IMR-90 (cell line): Measurements from ENCODE around the gene RAB26. TPM values are rescaled to one million over a fixed set of nuclear protein-coding genes. Genes with fewer than 3 reads are reported as not detected.
A peak's percentile ranks its signal among the peaks of the same experiment; 100 is the strongest.

Experiments used
- ATAC-seq: fragments of 200-7000 bp; cut with Tn5 transposase; 2 replicates; pipeline ENCODE4 v1.9.1; 2020; ENCODE audit warnings: low read depth, mild to moderate bottlenecking, moderate library complexity
- BruUV-seq: library from RNA; stranded (reverse); fragments of 400-500 nt; replicated peaks from 2 replicates; lab custom pipeline; 2021; lab: Mats Ljungman, UMichigan
- CTCF ChIA-PET: fragments of 300-600 bp; formaldehyde crosslinking; extraction: SDS; loops from one replicate; lab custom pipeline; 2021; ENCODE audit warnings: antibody characterized with exemption; lab: Yijun Ruan, JAX
- POLR2A ChIA-PET: fragments of 300-600 bp; sonication (Branson Sonifier 250); formaldehyde crosslinking; loops from one replicate; lab custom pipeline; 2022; ENCODE audit warnings: antibody characterized with exemption; ENCODE audit not compliant: unreplicated experiment; lab: Charles Lee
- DNase-seq: peaks from one replicate; pipeline ENCODE4 v3.0.0; 2013
- H2AFZ ChIP-seq: replicated peaks from 2 replicates; pipeline ENCODE3; 2013; ENCODE audit warnings: low read length, mild to moderate bottlenecking; ENCODE audit not compliant: poor library complexity
- H2AK5ac ChIP-seq: 2 replicates; pipeline ENCODE4 v1.6.1; 2013; ENCODE audit warnings: low read depth, low read length, inconsistent platforms
- H2AK9ac ChIP-seq: replicated peaks from 2 replicates; pipeline ENCODE3; 2013; ENCODE audit warnings: mild to moderate bottlenecking, low read depth, low read length, moderate library complexity; ENCODE audit not compliant: poor library complexity
- H2BK120ac ChIP-seq: 2 replicates; pipeline ENCODE4 v1.6.1; 2013; ENCODE audit warnings: low read depth, low read length, inconsistent platforms
- H2BK15ac ChIP-seq: 3 replicates; pipeline ENCODE4 v1.6.1; 2013; ENCODE audit warnings: low read depth, low read length, inconsistent platforms
- H2BK20ac ChIP-seq: 2 replicates; pipeline ENCODE4 v1.6.1; 2013; ENCODE audit warnings: low read depth, mild to moderate bottlenecking, inconsistent platforms, low read length, moderate library complexity
- H2BK5ac ChIP-seq: 2 replicates; pipeline ENCODE4 v1.6.1; 2013; ENCODE audit warnings: mild to moderate bottlenecking, low read depth, low read length, inconsistent platforms; ENCODE audit not compliant: poor library complexity, severe bottlenecking
- H3K14ac ChIP-seq: replicated peaks from 2 replicates; pipeline ENCODE4 v1.6.1; 2013; ENCODE audit warnings: low read depth, low read length, inconsistent platforms
- H3K18ac ChIP-seq: 2 replicates; pipeline ENCODE4 v1.6.1; 2013; ENCODE audit warnings: low read depth, low read length, control low read depth
- H3K23ac ChIP-seq: 2 replicates; pipeline ENCODE4 v1.6.1; 2013; ENCODE audit warnings: low read depth, low read length, inconsistent platforms
- H3K27ac ChIP-seq: 2 replicates; pipeline ENCODE4 v1.5.1; 2013; ENCODE audit warnings: mild to moderate bottlenecking, control low read depth, low read length; ENCODE audit not compliant: insufficient read depth
- H3K27me3 ChIP-seq: 2 replicates; pipeline ENCODE4 v1.6.1; 2013; ENCODE audit warnings: low read length; ENCODE audit not compliant: control insufficient read depth, insufficient read depth
- H3K36me3 ChIP-seq: 2 replicates; pipeline ENCODE4 v1.6.1; 2013; ENCODE audit warnings: low read length, mixed read lengths; ENCODE audit not compliant: control insufficient read depth, insufficient read depth
- H3K4ac ChIP-seq: 2 replicates; pipeline ENCODE4 v1.6.1; 2013; ENCODE audit warnings: low read depth, low read length, inconsistent platforms
- H3K4me1 ChIP-seq: 2 replicates; pipeline ENCODE4 v1.6.1; 2013; ENCODE audit warnings: low read length, mixed read lengths; ENCODE audit not compliant: control insufficient read depth, insufficient read depth
- H3K4me2 ChIP-seq: 2 replicates; pipeline ENCODE4 v1.6.1; 2013; ENCODE audit warnings: low read depth, mild to moderate bottlenecking, control low read depth, low read length, moderate library complexity
- H3K4me3 ChIP-seq: 2 replicates; pipeline ENCODE4 v1.5.1; 2013; ENCODE audit warnings: low read depth, mild to moderate bottlenecking, control low read depth, low read length, moderate library complexity; ENCODE audit not compliant: insufficient read depth
- H3K56ac ChIP-seq: 2 replicates; pipeline ENCODE4 v1.6.1; 2013; ENCODE audit warnings: low read length, inconsistent platforms; ENCODE audit not compliant: insufficient read depth; ENCODE audit errors: extremely low read depth
- H3K79me1 ChIP-seq, 2 experiments: 2 replicates each; pipeline ENCODE4 v1.6.1; 2013; ENCODE audit warnings: low read length in 2 of 2, inconsistent platforms in 1 of 2, low read depth in 1 of 2
- H3K9ac ChIP-seq: 2 replicates; pipeline ENCODE4 v1.6.1; 2013; ENCODE audit warnings: low read depth, low read length, control low read depth
- H3K9me1 ChIP-seq: 2 replicates; pipeline ENCODE4 v1.6.1; 2013; ENCODE audit warnings: low read length, inconsistent platforms; ENCODE audit not compliant: insufficient read depth
- H3K9me3 ChIP-seq: 2 replicates; pipeline ENCODE4 v1.6.1; 2013; ENCODE audit warnings: low read length; ENCODE audit not compliant: control insufficient read depth, insufficient read depth
- H4K20me1 ChIP-seq: 2 replicates; pipeline ENCODE4 v1.6.1; 2013; ENCODE audit warnings: low read length, inconsistent platforms; ENCODE audit not compliant: insufficient read depth
- H4K5ac ChIP-seq: 2 replicates; pipeline ENCODE4 v1.6.1; 2013; ENCODE audit warnings: mild to moderate bottlenecking, low read depth, low read length, control low read depth
- H4K8ac ChIP-seq, 2 experiments: 2 replicates each; pipeline ENCODE4 v1.6.1; 2013; ENCODE audit warnings: low read depth in 2 of 2, low read length in 2 of 2, control low read depth in 1 of 2, inconsistent platforms in 1 of 2
- H4K91ac ChIP-seq: 2 replicates; pipeline ENCODE4 v1.6.1; 2013; ENCODE audit warnings: low read depth, low read length, inconsistent platforms; ENCODE audit not compliant: insufficient read depth
- BHLHE40 ChIP-seq: fragments of 150-350 bp; IDR thresholded peaks from 2 replicates; pipeline ENCODE4 v1.6.1; 2016; ENCODE audit warnings: mild to moderate bottlenecking, low read depth, low read length
- CEBPB ChIP-seq: IDR thresholded peaks from 2 replicates; pipeline ENCODE4 v1.6.1; 2012; ENCODE audit warnings: low read depth, low read length, improper control_type of control experiment
- CHD1 ChIP-seq: IDR thresholded peaks from 2 replicates; pipeline ENCODE4 v1.6.1; 2012; ENCODE audit warnings: low read depth, low read length, improper control_type of control experiment
- CTCF ChIP-seq: conservative IDR thresholded peaks from 2 replicates; pipeline ENCODE4 v1.5.1; 2012; ENCODE audit warnings: mild to moderate bottlenecking, low read depth, low read length, improper control_type of control experiment
- ELK1 ChIP-seq: fragments of 150-350 bp; IDR thresholded peaks from 2 replicates; pipeline ENCODE4 v1.6.1; 2016; ENCODE audit warnings: low read depth, mild to moderate bottlenecking, low read length, moderate library complexity, borderline replicate concordance
- FOS ChIP-seq: fragments of 150-350 bp; IDR thresholded peaks from 2 replicates; pipeline ENCODE4 v1.6.1; 2016; ENCODE audit warnings: low read depth, low read length
- MAZ ChIP-seq: IDR thresholded peaks from 2 replicates; pipeline ENCODE4 v1.6.1; 2012; ENCODE audit warnings: low read depth, mild to moderate bottlenecking, low read length, improper control_type of control experiment, moderate library complexity, borderline replicate concordance
- MXI1 ChIP-seq: IDR thresholded peaks from 2 replicates; pipeline ENCODE4 v1.6.1; 2012; ENCODE audit warnings: low read depth, mild to moderate bottlenecking, low read length, moderate library complexity, borderline replicate concordance
- NFE2L2 ChIP-seq: fragments of 150-350 bp; IDR thresholded peaks from 2 replicates; pipeline ENCODE4 v1.6.1; 2016; ENCODE audit warnings: low read depth, mild to moderate bottlenecking, low read length
- POLR2A ChIP-seq: IDR thresholded peaks from 2 replicates; pipeline ENCODE4 v1.6.1; 2012; ENCODE audit warnings: mild to moderate bottlenecking, low read depth, low read length
- USF2 ChIP-seq: fragments of 150-350 bp; IDR thresholded peaks from 2 replicates; pipeline ENCODE4 v1.6.1; 2017; ENCODE audit warnings: mild to moderate bottlenecking, antibody characterized with exemption, low read length, low read depth
- whole genome bisulfite sequencing, 2 experiments: methylation state at CpG; one replicate each; pipeline versions ENCODE4 v1.1.5 to v1.1.7; 2013; ENCODE audit warnings: missing lambda C conversion rate in 2 of 2; ENCODE audit not compliant: insufficient read length in 1 of 2; ENCODE audit errors: extremely low coverage in 2 of 2; 5-methylcytosine and 5-hydroxymethylcytosine counted together
- dilution Hi-C: fragments of 300-500 bp; cut with HindIII; formaldehyde crosslinking; loops from one replicate; pipeline ENCODE4 v1.14.3; 2018; ENCODE audit warnings: low sequenced_read_pairs; ENCODE audit not compliant: unreplicated experiment
- in situ Hi-C: fragments of 300-500 bp; cut with MboI; formaldehyde crosslinking; loops from 3 replicates; pipeline ENCODE4 v1.14.3; 2019; ENCODE audit warnings: low sequenced_read_pairs, inconsistent platforms, mixed read lengths
- intact Hi-C: fragments of 100-400 bp; cut with micrococcal nuclease; formaldehyde crosslinking; loops from 2 replicates; pipeline ENCODE4 v1.10.0; 2022
- polyA plus RNA-seq, 3 experiments: library from polyadenylated mRNA; depleted of rRNA; stranded (reverse); fragments of >200 nt; gene quantifications; 2 replicates each; pipeline ENCODE4 v1.2.3, GENCODE V29; 2012; ENCODE audit warnings: low replicate concordance in 1 of 3
- total RNA-seq: library from RNA; depleted of rRNA; stranded (reverse); fragments of >200 nt; gene quantifications from 2 replicates; pipeline ENCODE4 v1.2.3, GENCODE V29; 2012

RAB26 gene
- total and polyA plus RNA-seq, 2 of the 4 experiments (the other 2 are of a cell fraction), result 1.1 to 4.5 TPM

DNA sequence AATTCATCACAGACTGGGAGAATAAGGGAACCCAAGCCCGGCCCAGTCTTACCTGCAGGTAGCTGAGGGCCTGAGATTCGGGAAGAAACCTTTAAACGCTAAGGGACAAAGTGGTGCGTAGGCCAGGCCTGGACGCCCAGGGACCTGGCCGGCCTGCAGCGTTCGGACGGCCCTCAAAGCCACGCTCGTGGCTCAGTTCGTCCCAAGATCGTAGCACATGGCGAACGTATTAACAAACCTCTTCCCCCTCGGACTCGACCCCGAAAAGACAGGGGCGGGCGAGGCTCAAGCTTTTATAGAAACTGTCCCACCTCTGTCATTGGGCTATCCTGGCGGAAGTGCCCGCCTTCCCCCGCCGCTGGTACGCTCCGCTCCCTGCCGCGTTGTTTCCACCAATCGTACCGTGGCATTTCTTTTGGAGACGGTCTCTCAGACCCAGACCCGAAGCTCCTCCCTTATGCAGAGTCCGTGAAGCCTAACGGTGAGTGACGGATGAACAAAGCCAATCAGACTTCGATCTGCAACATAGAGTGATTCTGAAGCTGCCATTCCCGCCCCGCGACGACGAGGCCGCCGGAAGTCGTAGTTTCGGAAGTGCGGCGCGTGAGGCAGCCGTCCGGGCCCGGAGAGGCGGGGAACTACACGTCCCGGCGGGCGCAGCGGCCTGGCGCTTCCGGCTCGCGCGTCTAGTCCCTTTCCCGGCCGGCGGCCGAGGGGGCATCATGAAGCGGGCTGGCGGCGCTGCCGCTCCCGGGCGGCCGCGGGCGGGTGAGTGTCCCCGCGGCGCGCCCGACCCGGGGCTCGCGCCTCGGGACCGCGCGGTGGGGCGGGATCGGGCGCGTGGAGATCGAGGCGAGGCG is 6.9 kb downstream of the RAB26 start, which contains the start of gene TRAF7:
Gene TRAF7, plus strand, starts transcription at position 692 of the 860 bp plus-strand sequence. CDS start 8,139 bp downstream, outside the sequence.
- ChIA-PET CTCF (interaction anchor here (0.6 to 1.0 kb wide), 3 partner anchors 12 to 207 kb away, joined by 3 to 6 read pairs (median 3); no protein-coding TSS in a partner anchor), POLR2A (interaction anchor here (0.5 to 1.2 kb wide), 6 partner anchors 16 to 151 kb away, joined by 3 to 6 read pairs (median 4); no protein-coding TSS in a partner anchor)
- no TSS peak for BruUV-seq
- peak within 1 kb of the TSS; percentile 86 for H2AFZ ChIP-seq
- peaks cover 32% of the 10 kb centered on the region for H3K36me3 ChIP-seq
- no peak within 1 kb of the TSS for H2BK20ac ChIP-seq
- H4K20me1 ChIP-seq, result peaks cover 87% of the 10 kb centered on the region
- H2BK5ac ChIP-seq, result peak within 1 kb of the TSS; percentile 72
- peak within 1 kb of the TSS; percentile 85 for H3K27ac ChIP-seq
- ATAC-seq, result peak; percentile 84
- H3K14ac ChIP-seq, result peak within 1 kb of the TSS; percentile 97
- no peak for TF ChIP-seq CTCF
- TF ChIP-seq USF2, result peak; percentile 68
- 0 out of 2 replicates have a peak, but pooled peaks have one; percentile 57 for TF ChIP-seq ELK1
- peak; percentile 97 for TF ChIP-seq CHD1
- TF ChIP-seq CEBPB, result no peak
- peak; percentile 81; the same call in 1 of the 2 replicates for TF ChIP-seq MAZ
- 0 out of 2 replicates have a peak, but pooled peaks have one; percentile 13 for TF ChIP-seq FOS
- peak; percentile 95 for TF ChIP-seq MXI1
- TF ChIP-seq BHLHE40, result peak; percentile 76
- TF ChIP-seq NFE2L2, result no peak
- TF ChIP-seq POLR2A, result peak; percentile 100
- H3K9ac ChIP-seq, result peak within 1 kb of the TSS; percentile 95
- no peak within 1 kb of the TSS for H2BK15ac ChIP-seq
- peak within 1 kb of the TSS; percentile 1; the same call in 1 of the 2 replicates for H3K18ac ChIP-seq
- peak within 1 kb of the TSS; percentile 90 for H3K4ac ChIP-seq
- H3K4me2 ChIP-seq, result peak within 1 kb of the TSS; percentile 98
- no peaks in the 10 kb centered on the region for H3K9me3 ChIP-seq
- H3K9me1 ChIP-seq, result peaks cover 15% of the 10 kb centered on the region; the same call in 1 of the 2 replicates
- peaks cover 11 to 89% of the 10 kb centered on the region in 2 experiments; a peak in 3 of 4 replicates for H3K79me1 ChIP-seq
- DNase-seq, result peak; percentile 100
- H3K56ac ChIP-seq, result peak within 1 kb of the TSS; percentile 89
- H3K27me3 ChIP-seq, result no peaks in the 10 kb centered on the region
- peak within 1 kb of the TSS; percentile 97 for H2AK5ac ChIP-seq
- peak within 1 kb of the TSS; percentile 86 for H3K4me3 ChIP-seq
- H3K4me1 ChIP-seq, result peaks cover 48% of the 10 kb centered on the region
- H4K91ac ChIP-seq, result peak within 1 kb of the TSS; percentile 65
- intact Hi-C loops, result no loop called here
- H4K8ac ChIP-seq, result peak within 1 kb of the TSS; percentile 61 to 76
- H4K5ac ChIP-seq, result no peak within 1 kb of the TSS
- in situ Hi-C loops, result no loop called here
- peak within 1 kb of the TSS; percentile 47 for H2BK120ac ChIP-seq
- peak within 1 kb of the TSS; percentile 100 for H2AK9ac ChIP-seq
- WGBS, 2 experiments, result 0% methylated on average over 26 of the region's 94 CpGs; no CpG with 5 or more reads in 1 of the 2 experiments
- H3K23ac ChIP-seq, result peak within 1 kb of the TSS; percentile 91
- dilution Hi-C loops, result no loop called here
